ENCODE measurements around the gene LDLRAD3. TPM values are rescaled to one million over a fixed set of nuclear protein-coding genes. Genes with fewer than 3 reads are reported as not detected.
A peak's percentile ranks its signal among the peaks of the same experiment; 100 is the strongest.

Gene LDLRAD3
- total RNA-seq, 1 donor: 10.5 TPM

GRCh38 chr11:36248436-36248835 is 304.6 kb downstream of the LDLRAD3 start:
- Histone ChIP-seq H3K4me2 (ENCODE audit: insufficient read depth, low read length) (peak overlapping the region; percentile 59), H3K27me3 (ENCODE audit: insufficient read depth, low read length) (peaks cover 11% of the 10 kb centered on the region), H3K9me3 (ENCODE audit: low read depth, low read length) (no peaks in the 10 kb centered on the region), H3K4me3 (ENCODE audit: insufficient read depth, low read length) (no peak overlapping the region), H3K27ac (ENCODE audit: low read depth, low read length) (peak overlapping the region; percentile 21), H3K79me2 (ENCODE audit: insufficient read depth, low read length) (no peaks in the 10 kb centered on the region), H3K36me3 (ENCODE audit: insufficient read depth, low read length) (no peaks in the 10 kb centered on the region), H4K20me1 (ENCODE audit: insufficient read depth, low read length) (no peaks in the 10 kb centered on the region), H2AFZ (ENCODE audit: low read length) (no peak overlapping the region), H3K4me1 (ENCODE audit: insufficient read depth, low read length) (peaks cover 15% of the 10 kb centered on the region)
- no peak for TF ChIP-seq CTCF (IDR thresholded peaks at IDR 0.05; ENCODE audit: extremely low read depth, low read depth, low read length)
- DNase-seq (ENCODE audit: insufficient read length, low spot score, missing footprints): no peak

- no peak for TF ChIP-seq CTCF (IDR thresholded peaks at IDR 0.05; ENCODE audit: extremely low read depth, low read depth, low read length)
- H3K27ac ChIP-seq (ENCODE audit: low read depth, low read length): peak overlapping the region; percentile 21
- H3K79me2 ChIP-seq (ENCODE audit: insufficient read depth, low read length): no peaks in the 10 kb centered on the region
- H2AFZ ChIP-seq (ENCODE audit: low read length): no peak overlapping the region
- H3K4me2 ChIP-seq (ENCODE audit: insufficient read depth, low read length): peak overlapping the region; percentile 59
- DNase-seq (ENCODE audit: insufficient read length, low spot score, missing footprints): peak; percentile 71
- H4K20me1 ChIP-seq (ENCODE audit: insufficient read depth, low read length): no peaks in the 10 kb centered on the region
- H3K27me3 ChIP-seq (ENCODE audit: insufficient read depth, low read length): peaks cover 11% of the 10 kb centered on the region
- no peaks in the 10 kb centered on the region for H3K36me3 ChIP-seq (ENCODE audit: insufficient read depth, low read length)
- peak overlapping the region; percentile 26 for H3K4me3 ChIP-seq (ENCODE audit: insufficient read depth, low read length)
- H3K9me3 ChIP-seq (ENCODE audit: low read depth, low read length): no peaks in the 10 kb centered on the region
- H3K4me1 ChIP-seq (ENCODE audit: insufficient read depth, low read length): peaks cover 15% of the 10 kb centered on the region
Measured at GRCh38 chr11:36249246-36249645, 305.4 kb downstream of the LDLRAD3 start.

- H3K27me3 ChIP-seq (ENCODE audit: insufficient read depth, low read length): peaks cover 7% of the 10 kb centered on the region
- H3K4me3 ChIP-seq (ENCODE audit: insufficient read depth, low read length): no peak overlapping the region
- no peaks in the 10 kb centered on the region for H4K20me1 ChIP-seq (ENCODE audit: insufficient read depth, low read length)
- no peaks in the 10 kb centered on the region for H3K9me3 ChIP-seq (ENCODE audit: low read depth, low read length)
- no peak overlapping the region for H2AFZ ChIP-seq (ENCODE audit: low read length)
- H3K27ac ChIP-seq (ENCODE audit: low read depth, low read length): no peak overlapping the region
- no peaks in the 10 kb centered on the region for H3K79me2 ChIP-seq (ENCODE audit: insufficient read depth, low read length)
- no peaks in the 10 kb centered on the region for H3K36me3 ChIP-seq (ENCODE audit: insufficient read depth, low read length)
- DNase-seq (ENCODE audit: insufficient read length, low spot score, missing footprints): no peak
- TF ChIP-seq CTCF (IDR thresholded peaks at IDR 0.05; ENCODE audit: extremely low read depth, low read depth, low read length): no peak
- no peak overlapping the region for H3K4me2 ChIP-seq (ENCODE audit: insufficient read depth, low read length)
- H3K4me1 ChIP-seq (ENCODE audit: insufficient read depth, low read length): peaks cover 20% of the 10 kb centered on the region
Measured at GRCh38 chr11:36251823-36252222, 308.0 kb downstream of the LDLRAD3 start.

- no peak overlapping the region for H3K27ac ChIP-seq (ENCODE audit: low read depth, low read length)
- H3K4me2 ChIP-seq (ENCODE audit: insufficient read depth, low read length): no peak overlapping the region
- no peak overlapping the region for H3K4me3 ChIP-seq (ENCODE audit: insufficient read depth, low read length)
- no peaks in the 10 kb centered on the region for H3K36me3 ChIP-seq (ENCODE audit: insufficient read depth, low read length)
- no peak overlapping the region for H2AFZ ChIP-seq (ENCODE audit: low read length)
- H3K9me3 ChIP-seq (ENCODE audit: low read depth, low read length): no peaks in the 10 kb centered on the region
- no peak for DNase-seq (ENCODE audit: insufficient read length, low spot score, missing footprints)
- H4K20me1 ChIP-seq (ENCODE audit: insufficient read depth, low read length): no peaks in the 10 kb centered on the region
- no peak for TF ChIP-seq CTCF (IDR thresholded peaks at IDR 0.05; ENCODE audit: extremely low read depth, low read depth, low read length)
- H3K27me3 ChIP-seq (ENCODE audit: insufficient read depth, low read length): peaks cover 2% of the 10 kb centered on the region
- no peaks in the 10 kb centered on the region for H3K79me2 ChIP-seq (ENCODE audit: insufficient read depth, low read length)
- peaks cover 20% of the 10 kb centered on the region for H3K4me1 ChIP-seq (ENCODE audit: insufficient read depth, low read length)
Measured at GRCh38 chr11:36253238-36253637, 309.4 kb downstream of the LDLRAD3 start.

Data from osteoblast (primary cell).